Neural cell (in vitro differentiated cells): Measurements from ENCODE around the gene SEPTIN2. TPM values are rescaled to one million over a fixed set of nuclear protein-coding genes. Genes with fewer than 3 reads are reported as not detected.

Experiments
- H2AFZ ChIP-seq: fragments of 200-600, 300-800 bp; sonication (generic), shearing (Covaris generic); 2 replicates; pipeline ENCODE4 v1.6.0; 2014; ENCODE audit warnings: low read depth, mild to moderate bottlenecking, antibody characterized with exemption, low read length, moderate library complexity
- H3F3A ChIP-seq: fragments of 200-600 bp; shearing (Covaris generic); 2 replicates; pipeline ENCODE4 v1.6.1; 2016; ENCODE audit warnings: mild to moderate bottlenecking, moderate library complexity, mixed read lengths, antibody characterized with exemption, low read length; ENCODE audit not compliant: insufficient read depth, poor library complexity, severe bottlenecking
- H3K27ac ChIP-seq: fragments of 200-600, 300-800 bp; sonication (generic), shearing (Covaris generic); 2 replicates; pipeline ENCODE4 v1.5.1; 2014; ENCODE audit warnings: mild to moderate bottlenecking, low read length, moderate library complexity
- H3K27me3 ChIP-seq: fragments of 300-800, 200-600 bp; sonication (generic), shearing (Covaris generic); 2 replicates; pipeline ENCODE4 v1.6.0; 2014; ENCODE audit warnings: mild to moderate bottlenecking, low read depth, low read length, moderate library complexity; ENCODE audit not compliant: insufficient read depth
- H3K36me3 ChIP-seq: fragments of 300-800, 200-600 bp; sonication (generic), shearing (Covaris generic); 2 replicates; pipeline ENCODE4 v1.5.1; 2014; ENCODE audit warnings: mild to moderate bottlenecking, antibody characterized with exemption, low read length, moderate library complexity; ENCODE audit not compliant: insufficient read depth
- H3K4me2 ChIP-seq: fragments of 300-800, 200-600 bp; sonication (generic), shearing (Covaris generic); 2 replicates; pipeline ENCODE4 v1.6.0; 2014; ENCODE audit warnings: mild to moderate bottlenecking, low read length
- H3K4me3 ChIP-seq: fragments of 300-800, 200-600 bp; sonication (generic), shearing (Covaris generic); 2 replicates; pipeline ENCODE4 v1.5.1; 2014; ENCODE audit warnings: mild to moderate bottlenecking, low read length, moderate library complexity
- H3K79me2 ChIP-seq: fragments of 200-600 bp; shearing (Covaris generic); replicated peaks from 2 replicates; pipeline ENCODE4 v1.6.0; 2014; ENCODE audit warnings: mild to moderate bottlenecking, low read length, moderate library complexity; ENCODE audit not compliant: insufficient read depth
- H3K9ac ChIP-seq: fragments of 300-800, 200-600 bp; sonication (generic), shearing (Covaris generic); 2 replicates; pipeline ENCODE4 v1.6.1; 2016; ENCODE audit warnings: mild to moderate bottlenecking, low read length, mixed read lengths
- H3K9me2 ChIP-seq: fragments of 200-600 bp; shearing (Covaris generic); 2 replicates; pipeline ENCODE4 v1.6.1; 2016; ENCODE audit warnings: mild to moderate bottlenecking, low read length, mixed read lengths; ENCODE audit not compliant: insufficient read depth
- H3K9me3 ChIP-seq: fragments of 200-600, 300-800 bp; sonication (generic), shearing (Covaris generic); 2 replicates; pipeline ENCODE4 v1.6.1; 2016; ENCODE audit warnings: mild to moderate bottlenecking, mixed run types, low read length, moderate library complexity, mixed read lengths
- H4K20me1 ChIP-seq: fragments of 200-600 bp; shearing (Covaris generic); 2 replicates; pipeline ENCODE4 v1.6.1; 2016; ENCODE audit warnings: mild to moderate bottlenecking, mixed run types; ENCODE audit not compliant: insufficient read depth
- CTCF ChIP-seq: fragments of 450-650 bp; IDR thresholded peaks from 2 replicates; pipeline ENCODE4 v1.5.1; 2014; ENCODE audit warnings: antibody characterized with exemption, mild to moderate bottlenecking, moderate library complexity; ENCODE audit not compliant: poor library complexity, severe bottlenecking
- EP300 ChIP-seq: fragments of 450-650 bp; conservative IDR thresholded peaks from 2 replicates; pipeline ENCODE4 v1.6.1; 2014; ENCODE audit warnings: antibody characterized with exemption, mild to moderate bottlenecking, moderate library complexity; ENCODE audit not compliant: poor library complexity, severe bottlenecking
- EZH2 ChIP-seq: fragments of 200-600, 300-800 bp; shearing (Covaris generic), sonication (generic); IDR thresholded peaks from 2 replicates; pipeline ENCODE4 v1.6.1; 2014; ENCODE audit warnings: antibody characterized with exemption, low read length, borderline replicate concordance, mild to moderate bottlenecking; ENCODE audit not compliant: insufficient read depth, poor library complexity, severe bottlenecking
- MXI1 ChIP-seq: fragments of 450-650 bp; conservative IDR thresholded peaks from 2 replicates; pipeline ENCODE4 v1.6.1; 2014; ENCODE audit warnings: antibody characterized with exemption, mild to moderate bottlenecking; ENCODE audit not compliant: poor library complexity, severe bottlenecking
- POLR2AphosphoS5 ChIP-seq: IDR thresholded peaks from 2 replicates; pipeline ENCODE4 v1.6.1; 2012
- RAD21 ChIP-seq: fragments of 450-650 bp; conservative IDR thresholded peaks from 2 replicates; pipeline ENCODE4 v1.6.1; 2014; ENCODE audit warnings: antibody characterized with exemption, mild to moderate bottlenecking, moderate library complexity
- REST ChIP-seq: IDR thresholded peaks from 2 replicates; pipeline ENCODE4 v1.6.1; 2012; ENCODE audit warnings: borderline replicate concordance
- SMC3 ChIP-seq: fragments of 450-650 bp; conservative IDR thresholded peaks from 2 replicates; pipeline ENCODE4 v1.6.1; 2014; ENCODE audit warnings: antibody characterized with exemption, mild to moderate bottlenecking, moderate library complexity; ENCODE audit not compliant: poor library complexity
- TAF1 ChIP-seq: IDR thresholded peaks from 2 replicates; pipeline ENCODE4 v1.6.1; 2012; ENCODE audit warnings: low read depth
- polyA plus RNA-seq: library from polyadenylated mRNA; depleted of rRNA; stranded (reverse); fragments of >200 nt; gene quantifications from 2 replicates; pipeline ENCODE4 v1.2.3, GENCODE V29; 2014

The SEPTIN2 gene
- polyA plus RNA-seq, 1 donor from 2014 or later, result 467 TPM

GRCh38 chr2:241376808-241377207 lies 61.1 kb downstream of the SEPTIN2 start:
- no peaks in the 10 kb centered on the region for H3K27me3 ChIP-seq
- no peaks in the 10 kb centered on the region for H3K79me2 ChIP-seq
- H3K4me3 ChIP-seq, result no peak overlapping the region
- H2AFZ ChIP-seq, result no peak overlapping the region
- no peak overlapping the region for H3K27ac ChIP-seq
- no peaks in the 10 kb centered on the region for H3K9me2 ChIP-seq
- no peaks in the 10 kb centered on the region for H3F3A ChIP-seq
- no peaks in the 10 kb centered on the region for H4K20me1 ChIP-seq
- no peaks in the 10 kb centered on the region for H3K36me3 ChIP-seq
- H3K4me2 ChIP-seq, result no peak overlapping the region
- no peak overlapping the region for H3K9ac ChIP-seq
- TF ChIP-seq REST (no peak), SMC3 (no peak), EP300 (no peak), CTCF (no peak), POLR2AphosphoS5 (no peak), MXI1 (no peak), TAF1 (no peak), RAD21 (no peak), EZH2 (no peak)
- no peaks in the 10 kb centered on the region for H3K9me3 ChIP-seq

GRCh38 chr2:241378816-241379215 lies 63.1 kb downstream of the SEPTIN2 start:
- Histone ChIP-seq H3K9me2 (no peaks in the 10 kb centered on the region), H2AFZ (no peak overlapping the region), H3K9me3 (no peaks in the 10 kb centered on the region), H3F3A (no peaks in the 10 kb centered on the region), H3K36me3 (no peaks in the 10 kb centered on the region), H3K4me2 (no peak overlapping the region), H3K27ac (no peak overlapping the region), H3K79me2 (no peaks in the 10 kb centered on the region), H3K9ac (no peak overlapping the region), H3K27me3 (no peaks in the 10 kb centered on the region), H3K4me3 (no peak overlapping the region), H4K20me1 (no peaks in the 10 kb centered on the region)
- no peak for TF ChIP-seq REST
- TF ChIP-seq MXI1, result no peak
- no peak for TF ChIP-seq SMC3
- no peak for TF ChIP-seq EP300
- no peak for TF ChIP-seq TAF1
- no peak for TF ChIP-seq POLR2AphosphoS5
- TF ChIP-seq CTCF, result no peak
- no peak for TF ChIP-seq EZH2
- no peak for TF ChIP-seq RAD21
